ENCODE data around the gene BCAS3.

DNA sequence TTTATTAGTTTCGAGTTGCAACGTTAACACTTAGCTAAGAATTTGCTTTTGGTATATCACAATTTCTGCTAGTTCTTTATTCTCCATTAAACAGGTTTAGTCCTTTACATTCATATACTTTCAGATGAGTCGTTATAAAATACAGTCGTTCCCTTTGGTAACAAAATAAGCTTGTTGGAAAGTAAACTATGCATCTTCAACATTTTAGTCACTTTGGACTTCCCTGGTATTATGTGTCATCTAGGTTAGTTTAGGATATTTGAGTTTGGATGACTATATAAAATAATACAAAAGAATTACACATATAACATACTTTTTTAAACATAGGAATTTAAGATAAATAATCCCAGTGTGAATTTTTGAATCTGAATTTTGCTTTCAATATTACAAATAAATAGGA lies 351.5 kb downstream of the BCAS3 start:
- no peak for TF ChIP-seq CTCF (IDR thresholded peaks at IDR 0.05; ENCODE audit: low read depth, low read length)
- no peak for TF ChIP-seq EZH2phosphoT487 (IDR thresholded peaks at IDR 0.05; ENCODE audit: low read depth)

Data from OCI-LY3 (cell line).